GM06990 (cell line): ENCODE measurements around the gene GCK.

Source experiments
- DNase-seq: peaks from one replicate; pipeline ENCODE4 v3.0.0-alpha.2; 2011; ENCODE audit not compliant: insufficient read length; ENCODE audit errors: extremely low read depth
- H3K27me3 ChIP-seq: replicated peaks from 2 replicates; pipeline ENCODE4 v1.6.0; 2011; ENCODE audit warnings: low read length; ENCODE audit not compliant: control insufficient read depth, insufficient read depth
- H3K36me3 ChIP-seq: 2 replicates; pipeline ENCODE4 v1.5.1; 2011; ENCODE audit warnings: low read length; ENCODE audit not compliant: control insufficient read depth, insufficient read depth
- H3K4me3 ChIP-seq: replicated peaks from 2 replicates; pipeline ENCODE4 v1.5.1; 2011; ENCODE audit warnings: low read depth, mild to moderate bottlenecking, control low read depth, low read length
- CTCF ChIP-seq: IDR thresholded peaks from 2 replicates; pipeline ENCODE4 v1.5.1; 2011; ENCODE audit warnings: low read length, control low read depth, mild to moderate bottlenecking, inconsistent platforms; ENCODE audit not compliant: insufficient read depth, poor library complexity, severe bottlenecking

Gene GCK

GRCh38 chr7:44195889-44196288, 6.7 kb upstream of the GCK start:
- no peak for DNase-seq
- H3K36me3 ChIP-seq = no peaks in the 10 kb centered on the region
- H3K4me3 ChIP-seq = no peak overlapping the region
- TF ChIP-seq CTCF = no peak
- no peaks in the 10 kb centered on the region for H3K27me3 ChIP-seq

GRCh38 chr7:44194562-44195145, 5.4 kb upstream of the GCK start:
- DNase-seq = no peak
- H3K27me3 ChIP-seq = no peaks in the 10 kb centered on the region
- TF ChIP-seq CTCF = no peak
- H3K4me3 ChIP-seq = no peak overlapping the region
- no peaks in the 10 kb centered on the region for H3K36me3 ChIP-seq

GRCh38 chr7:44194069-44194468, 4.8 kb upstream of the GCK start:
- no peak overlapping the region for H3K4me3 ChIP-seq
- no peak for DNase-seq
- H3K36me3 ChIP-seq = no peaks in the 10 kb centered on the region
- no peaks in the 10 kb centered on the region for H3K27me3 ChIP-seq
- no peak for TF ChIP-seq CTCF

- DNase-seq = no peak
- Histone ChIP-seq H3K4me3 (no peak overlapping the region), H3K27me3 (no peaks in the 10 kb centered on the region), H3K36me3 (no peaks in the 10 kb centered on the region)
- TF ChIP-seq CTCF = no peak
Observed at GRCh38 chr7:44193011-44193802, 4.0 kb upstream of the GCK start.

GRCh38 chr7:44191171-44191570, 1.9 kb upstream of the GCK start:
- no peaks in the 10 kb centered on the region for H3K27me3 ChIP-seq
- H3K4me3 ChIP-seq = no peak overlapping the region
- no peak for TF ChIP-seq CTCF
- no peaks in the 10 kb centered on the region for H3K36me3 ChIP-seq
- DNase-seq = no peak
